NCI-H2107 (cell line): ENCODE data around the gene VAT1L.

ENCODE experiments used
- DNase-seq: peaks from one replicate; lab custom pipeline; 2025; lab: John Stamatoyannopoulos, UW

VAT1L gene

DNA sequence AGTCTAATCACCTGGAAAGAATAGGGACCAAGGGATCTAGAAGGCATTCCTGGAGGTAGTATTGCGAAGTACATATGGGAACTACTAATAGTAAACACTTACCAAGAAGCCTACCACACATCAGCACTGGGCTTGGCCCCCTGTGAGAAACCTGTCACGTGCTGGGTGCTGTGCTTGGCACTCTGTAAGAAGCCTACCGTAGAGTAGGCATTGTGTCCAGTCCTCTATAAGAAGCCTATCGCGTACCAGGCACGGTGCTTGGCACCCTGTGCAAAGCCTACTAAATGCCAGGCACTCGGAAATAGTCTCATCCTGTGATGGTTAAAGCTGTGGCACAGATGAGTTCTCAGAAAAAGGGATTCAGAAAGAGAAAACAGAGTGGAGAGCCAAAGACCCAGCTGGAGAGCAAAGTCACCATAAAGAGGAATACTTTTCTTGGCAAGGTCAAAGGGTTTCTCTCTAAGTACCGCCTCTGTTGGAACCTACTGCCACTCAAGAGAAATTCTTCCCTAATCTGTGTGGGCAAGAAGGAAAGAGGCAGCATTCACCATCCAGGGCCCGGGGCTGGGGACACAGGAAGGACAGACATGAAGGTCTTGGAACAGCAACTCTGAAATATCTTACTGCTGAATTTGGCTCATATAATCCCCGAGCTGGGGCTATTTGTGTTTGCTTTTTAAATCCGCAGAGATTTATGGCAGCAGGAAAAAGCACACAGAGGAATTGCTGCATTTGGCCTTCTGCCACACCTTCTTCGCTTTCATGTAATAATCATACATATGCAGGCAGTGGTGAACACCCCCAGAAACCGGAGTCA, 81.8 kb downstream of the VAT1L start:
- no peak for DNase-seq

DNA sequence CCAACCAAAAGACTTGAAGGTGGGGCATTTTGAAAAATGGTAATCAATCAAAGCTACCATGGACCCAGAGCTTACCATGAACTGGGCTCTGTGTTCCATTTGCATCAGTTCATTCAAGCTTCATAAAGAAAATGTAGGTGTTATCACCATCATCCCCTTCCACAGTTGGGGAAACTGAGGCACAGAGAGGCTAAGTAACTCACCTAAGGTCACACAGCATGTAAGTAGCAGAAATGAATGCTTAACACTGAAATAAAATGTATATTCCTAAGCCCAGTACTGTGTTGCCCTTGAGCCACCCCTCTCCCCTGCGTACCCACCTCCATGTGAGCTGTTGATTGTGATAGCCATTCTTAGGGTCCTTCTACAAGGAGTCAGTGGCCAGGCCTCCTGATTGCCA, 83.6 kb downstream of the VAT1L start:
- DNase-seq: no peak

DNA sequence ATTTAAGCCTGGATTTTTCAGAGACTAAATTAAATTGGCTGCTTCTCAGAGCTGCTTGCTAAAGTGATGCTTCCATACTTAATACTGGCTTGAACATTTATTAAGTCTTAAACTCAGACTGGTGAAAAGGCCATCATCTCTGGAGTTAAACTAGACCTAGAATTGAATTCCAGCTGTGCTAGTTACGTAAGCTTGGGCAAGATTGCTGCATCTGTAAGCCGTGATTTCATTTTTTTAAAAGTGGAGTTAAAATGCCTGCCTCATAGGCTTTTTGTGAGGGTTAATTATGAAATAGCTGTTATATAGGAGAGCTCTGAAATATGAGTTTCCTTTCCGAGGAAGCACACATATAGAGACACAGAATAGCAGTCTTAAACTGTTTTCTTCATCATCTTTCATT, 84.7 kb downstream of the VAT1L start:
- no peak for DNase-seq

DNA sequence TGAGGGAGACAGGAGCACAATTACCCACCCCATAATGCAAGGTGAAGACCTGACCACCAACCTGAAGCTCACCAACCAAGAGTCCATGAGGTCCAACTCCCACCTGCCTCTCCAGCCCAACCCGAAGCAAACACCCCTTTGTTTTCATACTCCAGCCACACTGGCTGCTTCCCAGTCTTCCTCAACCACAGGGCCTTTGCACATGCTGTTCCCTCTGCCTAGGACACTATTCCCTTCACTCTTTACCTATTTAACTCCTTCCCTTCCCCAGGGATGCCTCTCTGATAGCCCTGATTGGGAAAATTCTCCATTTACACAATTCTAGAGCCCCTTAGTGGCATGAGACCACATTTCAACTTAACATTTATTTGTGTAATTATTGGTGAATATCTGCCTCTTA, 86.0 kb downstream of the VAT1L start:
- DNase-seq: no peak

DNA sequence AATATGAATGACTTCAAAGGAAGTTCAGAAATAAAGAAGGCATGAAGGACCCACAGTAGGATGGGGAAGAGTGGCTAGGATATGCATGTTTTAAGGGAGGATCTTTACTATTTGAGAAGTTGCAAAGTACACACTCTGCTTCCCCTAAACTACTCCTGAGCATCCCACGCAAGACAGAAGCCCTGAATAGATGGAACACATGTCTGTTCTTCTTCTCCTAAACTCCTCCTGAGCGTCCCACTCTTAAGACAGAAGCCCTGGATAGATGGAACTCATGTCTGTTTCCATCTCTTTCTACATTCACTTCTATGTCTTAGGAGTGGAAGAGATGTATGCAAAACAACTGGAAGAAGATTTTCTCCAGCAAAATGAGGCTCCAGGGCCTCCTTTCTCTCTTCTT, 88.4 kb downstream of the VAT1L start:
- no peak for DNase-seq

DNA sequence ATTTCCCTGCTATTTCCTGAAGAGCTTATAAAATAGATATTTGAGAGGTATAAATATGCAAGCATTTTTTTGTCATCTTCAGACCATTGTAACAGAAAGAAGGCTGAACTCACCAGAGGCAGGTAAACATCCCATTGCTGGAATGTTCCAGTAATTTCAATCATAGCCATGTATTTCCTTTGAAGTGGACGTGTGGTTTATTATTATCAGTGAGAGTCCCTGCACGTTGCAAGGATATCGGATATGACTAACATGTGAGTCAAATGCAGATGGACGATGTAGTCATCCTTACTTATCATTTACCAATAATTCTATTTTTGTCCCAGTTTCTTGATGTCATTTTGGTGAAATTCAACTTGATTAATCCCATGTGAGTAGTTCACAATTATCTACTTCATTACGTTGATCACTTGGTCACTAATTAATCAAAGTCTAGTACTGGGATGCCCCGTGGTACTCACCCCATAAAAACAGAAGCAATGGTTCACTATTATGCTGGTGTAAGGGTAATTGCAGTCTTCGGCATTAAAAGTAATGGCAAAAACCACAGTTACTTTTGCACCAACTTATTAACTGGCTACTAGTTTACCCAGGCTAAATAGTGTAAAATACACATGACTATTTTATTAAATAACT, 89.5 kb downstream of the VAT1L start:
- DNase-seq: no peak

DNA sequence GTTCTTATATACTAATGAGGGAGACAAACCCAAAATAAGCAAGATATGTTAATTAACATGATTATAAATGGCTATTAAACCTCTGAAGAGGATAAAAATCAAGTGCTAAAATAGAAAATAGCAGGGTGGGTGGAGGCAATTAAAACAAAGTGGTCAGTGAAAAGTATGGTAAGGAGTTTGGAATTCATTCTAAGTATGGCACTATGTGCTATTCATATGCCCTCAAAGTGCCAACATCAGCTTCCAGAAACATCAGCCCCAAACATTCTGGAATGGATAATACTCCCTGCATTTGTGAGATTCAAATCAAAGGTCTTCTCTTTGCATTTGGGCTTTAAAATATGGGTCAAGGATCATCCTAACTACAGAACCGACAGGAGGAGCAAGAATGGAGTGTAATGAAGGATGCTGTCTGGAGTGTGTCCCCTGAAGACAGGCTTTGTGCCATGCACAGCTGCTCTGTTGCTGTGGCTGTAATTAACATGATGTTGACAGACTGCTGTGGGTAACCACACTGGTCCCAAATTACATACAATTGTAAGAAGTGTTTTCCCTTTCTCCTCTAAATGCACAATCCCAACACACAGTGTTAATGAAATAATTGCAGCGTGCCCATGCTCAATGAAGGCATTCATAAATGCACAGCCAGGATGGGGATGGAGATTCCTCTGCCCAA, 93.1 kb downstream of the VAT1L start:
- no peak for DNase-seq

DNA sequence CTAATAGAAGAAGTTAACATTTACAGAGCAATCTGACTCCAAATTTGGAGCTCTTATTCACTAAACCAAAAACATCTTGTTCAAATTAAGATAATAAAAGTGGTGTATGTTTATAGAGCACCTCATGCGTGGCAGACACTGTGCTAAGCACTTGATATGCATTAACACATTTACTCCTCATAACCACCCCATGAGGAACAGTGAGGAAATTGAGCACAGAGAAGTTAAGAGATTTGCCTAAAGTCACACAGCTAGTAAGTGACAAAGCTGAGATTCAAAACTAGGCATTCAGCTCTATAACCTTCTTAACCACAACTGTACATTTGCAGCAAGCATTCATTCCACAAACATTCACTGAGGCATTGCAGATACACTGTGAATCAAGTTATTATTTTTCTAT, 94.0 kb downstream of the VAT1L start:
- no peak for DNase-seq

DNA sequence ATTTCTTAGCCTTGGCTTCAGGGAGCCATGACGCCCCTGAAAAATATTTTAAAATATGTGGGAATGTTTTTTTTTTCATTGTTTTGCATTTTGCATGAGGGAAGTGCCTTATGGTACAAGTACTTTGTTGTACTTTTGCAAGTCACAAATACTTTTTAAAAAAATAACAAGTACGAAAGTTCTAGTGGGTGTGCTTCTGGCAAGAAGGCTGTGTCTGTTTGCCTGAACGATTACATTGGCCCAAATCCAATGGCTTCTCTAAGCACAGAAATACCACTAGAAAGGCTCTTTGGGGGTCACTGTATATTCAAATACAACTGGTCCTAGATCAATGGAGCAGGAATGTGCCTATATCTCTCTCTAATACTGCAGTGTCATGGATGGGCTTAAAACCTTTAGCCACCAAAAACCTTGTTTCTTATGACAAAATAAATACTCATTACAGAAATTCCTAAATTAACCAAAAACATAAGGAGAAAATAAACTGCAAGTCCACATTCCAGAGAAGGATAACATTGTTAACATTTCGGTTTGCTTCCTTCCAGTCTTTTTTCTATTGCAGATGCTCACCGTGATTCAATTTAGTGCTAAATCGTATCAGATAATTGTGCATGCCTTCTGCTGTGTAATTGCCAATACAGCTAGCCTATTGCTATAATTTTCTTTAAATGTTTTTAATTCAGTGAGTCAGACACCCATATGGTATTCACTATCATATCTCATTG, 97.4 kb downstream of the VAT1L start:
- DNase-seq: no peak

DNA sequence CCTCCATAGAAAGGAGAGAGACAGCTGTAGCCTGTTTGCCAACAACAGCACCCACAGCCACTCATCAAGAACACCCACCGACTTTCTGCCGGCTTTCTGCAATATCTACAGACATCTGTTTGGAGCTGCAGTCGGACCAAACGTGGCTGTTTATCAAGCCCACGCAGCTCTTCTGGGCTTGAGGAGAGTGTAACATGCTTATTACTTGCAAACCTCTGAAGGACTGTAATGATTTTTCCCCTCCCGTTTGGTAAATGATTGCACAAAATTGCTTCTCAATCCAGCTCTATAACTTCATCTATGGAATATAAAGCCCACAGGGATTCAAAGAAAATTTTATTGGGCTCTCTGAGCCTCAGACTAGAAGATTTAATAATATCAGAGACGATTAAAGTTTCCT, 100.5 kb downstream of the VAT1L start:
- DNase-seq: no peak

DNA sequence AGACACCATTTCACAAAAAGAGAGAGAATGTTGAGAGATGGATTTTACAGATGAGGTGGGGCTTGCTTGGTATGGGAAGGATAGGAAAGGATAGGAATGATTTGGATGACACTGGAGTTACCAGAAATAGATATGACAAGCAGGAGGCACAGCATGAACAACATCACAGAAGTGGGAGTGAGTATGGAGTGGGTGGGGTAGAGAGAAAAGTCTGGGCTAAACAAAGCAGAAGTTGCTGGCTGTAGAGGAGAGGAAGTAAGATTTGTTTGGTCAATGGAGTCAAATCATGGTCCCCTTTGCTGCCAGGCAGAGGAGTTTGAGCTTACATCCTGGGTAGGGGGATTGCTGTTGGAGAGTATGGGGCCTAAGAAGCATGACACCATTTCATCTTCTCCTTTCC, 101.7 kb downstream of the VAT1L start:
- no peak for DNase-seq

DNA sequence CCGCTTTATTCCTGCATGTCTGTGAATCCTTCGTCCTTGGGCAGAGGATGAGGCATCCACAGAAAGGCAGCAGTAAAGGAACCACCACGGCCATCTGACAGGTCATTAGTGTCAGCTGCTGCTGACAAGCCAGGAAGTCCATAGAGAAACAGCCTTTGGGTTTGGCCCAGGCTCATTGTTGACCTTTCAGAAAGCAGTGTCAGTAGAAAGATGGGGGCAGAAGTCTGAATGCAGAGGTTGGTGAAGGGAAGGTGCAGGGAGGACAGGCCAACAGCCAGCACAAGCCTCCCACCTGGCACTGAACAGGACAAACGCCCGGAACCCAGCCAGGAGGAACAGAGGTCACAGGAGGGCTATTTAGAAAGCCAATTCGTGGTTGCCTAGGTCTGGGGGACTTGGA, 105.8 kb downstream of the VAT1L start:
- DNase-seq: no peak

DNA sequence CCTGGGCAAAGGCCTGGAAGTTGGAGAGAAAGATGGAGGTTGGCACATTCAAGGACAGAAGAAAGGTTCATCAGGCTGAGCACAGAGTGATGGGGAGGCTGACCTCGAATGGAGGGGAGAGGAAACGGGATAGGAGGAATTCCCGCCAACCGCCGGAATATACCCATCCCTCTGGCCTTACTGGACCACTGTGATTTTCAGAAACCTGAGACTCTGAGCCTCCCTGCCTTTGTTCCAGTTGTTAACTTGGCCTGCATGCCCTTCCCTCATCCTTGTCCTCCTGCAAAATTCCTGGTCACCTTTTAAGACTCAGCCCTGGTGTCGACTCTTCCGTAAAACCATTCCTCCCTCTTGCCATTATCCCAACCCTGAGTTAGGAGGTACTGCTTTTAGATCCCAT, 107.6 kb downstream of the VAT1L start:
- no peak for DNase-seq

DNA sequence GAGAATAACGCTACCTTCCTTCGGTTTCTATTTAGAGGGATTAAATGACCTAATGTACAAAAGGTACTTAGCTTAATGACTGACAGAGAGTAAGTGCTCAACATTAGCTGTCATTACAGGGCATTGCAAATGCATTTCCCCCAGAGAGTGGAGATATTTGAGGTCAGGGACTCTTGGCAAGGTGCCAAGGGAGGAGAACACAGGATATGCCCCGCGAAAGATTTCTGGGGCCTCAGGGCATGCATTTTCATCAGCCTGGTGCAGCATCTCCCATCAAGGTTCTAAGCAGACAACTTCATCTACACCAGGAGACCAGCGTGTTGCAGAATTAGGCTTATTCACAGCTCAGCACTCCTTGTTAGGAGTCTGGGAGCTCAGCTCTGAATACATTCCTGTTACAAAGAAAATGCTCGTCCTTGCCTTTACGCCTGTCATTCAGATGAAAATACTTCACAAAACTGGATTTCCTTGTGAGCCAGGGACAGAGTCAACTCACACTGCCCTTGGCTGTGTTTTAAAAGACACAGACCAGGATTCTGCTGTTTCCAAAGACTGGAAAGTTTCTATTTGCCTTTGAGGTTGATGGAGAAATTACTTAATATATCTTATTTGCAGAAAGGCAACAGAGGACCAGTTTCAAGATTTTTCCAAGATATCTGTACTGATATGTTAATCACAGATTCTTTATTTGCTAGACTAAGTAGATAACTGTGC, 108.2 kb downstream of the VAT1L start:
- peak; percentile 33 for DNase-seq

DNA sequence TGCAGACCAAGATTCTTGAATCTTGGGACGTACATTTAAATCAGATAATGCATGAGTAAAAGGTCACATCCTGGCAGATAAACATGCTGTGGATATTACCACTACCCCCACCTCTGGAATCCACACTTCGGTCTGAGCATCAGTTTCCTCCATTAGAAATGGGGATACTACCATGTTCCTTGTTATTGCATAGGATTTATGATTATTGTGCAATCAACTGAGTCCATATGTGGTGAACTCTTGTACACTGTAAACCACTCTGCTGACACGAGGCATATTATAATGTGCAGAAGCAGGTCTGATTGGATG, 108.7 kb downstream of the VAT1L start:
- DNase-seq: no peak

DNA sequence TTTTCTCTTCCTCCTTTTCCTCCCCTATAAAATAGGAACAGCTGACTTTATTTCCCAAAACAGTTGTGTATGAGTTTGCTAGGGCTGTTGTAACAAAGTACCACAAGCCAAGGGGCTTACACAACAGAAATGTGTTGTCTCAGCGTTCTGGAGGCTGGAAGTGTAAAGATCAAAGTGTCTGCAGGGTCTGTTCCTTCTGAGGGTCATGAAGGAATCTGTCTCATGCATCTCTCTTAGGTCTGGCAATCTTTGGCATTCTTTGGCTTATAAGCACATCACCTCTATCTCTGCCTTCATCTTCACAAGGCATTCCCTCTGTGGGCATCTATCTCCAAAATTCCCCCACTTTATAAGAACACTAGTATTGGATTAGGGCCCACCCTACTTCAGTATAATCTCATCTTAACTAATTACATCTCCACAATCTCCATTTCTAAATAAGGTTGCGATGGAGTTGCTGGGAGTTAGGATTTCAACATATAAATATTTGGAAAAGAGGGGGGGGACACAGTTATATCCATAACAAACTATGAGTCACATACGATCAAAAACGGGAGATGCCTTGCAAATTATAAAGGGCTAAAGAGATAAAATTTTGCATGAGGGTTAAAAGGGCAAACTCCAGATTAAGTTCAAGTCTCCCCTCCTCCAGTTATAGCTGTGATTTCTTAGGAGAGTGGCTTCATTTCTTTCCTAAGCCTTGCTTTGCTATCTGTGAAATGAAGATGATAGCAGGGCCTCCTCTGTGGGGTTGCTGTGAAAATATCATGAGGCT, 109.7 kb downstream of the VAT1L start:
- DNase-seq: no peak

DNA sequence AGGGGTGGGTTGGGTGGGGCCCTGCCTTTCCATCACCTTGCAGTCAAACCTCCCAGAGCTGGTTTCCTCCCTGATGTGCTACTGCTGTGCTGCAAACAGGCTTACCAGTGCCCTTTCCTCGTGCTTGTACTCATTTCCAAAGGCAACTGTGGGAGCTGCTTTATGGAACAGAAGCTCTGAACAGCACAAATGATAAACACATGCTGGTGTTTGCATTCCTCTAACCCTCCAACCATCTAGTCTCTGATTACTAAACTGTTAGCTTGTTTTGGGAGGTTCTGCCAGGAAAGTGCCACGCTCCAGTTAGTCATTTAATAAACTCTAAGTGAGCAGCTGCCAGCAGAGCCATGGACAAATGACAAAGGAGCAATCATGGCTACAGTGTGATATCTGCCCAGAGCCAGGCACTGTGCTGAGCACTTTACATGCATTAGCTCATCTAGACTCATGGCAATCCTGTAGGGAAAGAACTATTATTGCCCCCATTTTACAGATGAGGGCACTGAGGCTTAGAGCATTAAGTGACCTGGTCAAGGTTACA, 110.4 kb downstream of the VAT1L start:
- no peak for DNase-seq

DNA sequence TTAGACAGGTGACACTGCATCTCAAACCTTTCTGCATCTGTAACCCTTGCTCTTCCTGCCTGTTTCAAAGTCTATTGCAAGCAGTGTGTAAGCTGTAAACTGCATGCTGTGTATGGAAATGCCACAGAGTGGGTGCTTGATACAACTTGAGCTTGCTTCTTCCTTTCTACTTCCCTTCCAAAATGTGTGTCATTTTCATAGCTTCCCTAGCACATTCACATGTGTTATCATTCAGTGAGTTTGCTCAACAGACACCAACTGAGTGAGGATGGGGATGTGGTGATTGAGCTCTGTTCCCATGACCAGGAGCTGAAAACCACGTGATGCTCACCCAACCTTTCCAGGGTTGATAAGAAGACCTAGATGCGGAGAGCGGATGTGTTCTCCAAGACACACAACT, 111.1 kb downstream of the VAT1L start:
- DNase-seq: no peak

DNA sequence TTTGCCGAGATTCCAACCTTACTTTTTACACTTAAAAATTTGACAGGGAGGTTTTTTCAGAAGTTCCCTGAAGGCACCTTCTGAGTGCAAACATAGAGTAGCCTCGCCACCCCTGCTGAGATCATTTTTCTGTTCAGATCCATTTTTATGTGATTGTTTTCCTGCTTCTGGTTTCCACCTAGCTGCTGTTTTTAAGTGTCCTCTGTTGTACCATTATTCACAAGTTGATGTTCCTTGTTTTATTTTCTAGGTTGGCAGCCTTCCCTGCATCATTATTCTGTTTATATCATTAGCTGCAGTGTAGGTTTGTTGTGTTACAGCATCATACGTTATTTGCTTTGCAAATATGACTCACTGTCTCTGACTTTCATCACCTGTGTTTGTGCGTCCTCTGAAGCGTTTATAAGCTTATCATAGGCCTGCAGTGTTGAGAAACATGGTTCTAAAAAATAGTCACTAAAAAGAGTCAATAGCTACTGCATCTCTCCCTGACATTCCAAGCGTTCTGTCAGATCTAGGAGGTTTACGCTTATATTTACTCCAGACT, 117.1 kb downstream of the VAT1L start:
- no peak for DNase-seq

DNA sequence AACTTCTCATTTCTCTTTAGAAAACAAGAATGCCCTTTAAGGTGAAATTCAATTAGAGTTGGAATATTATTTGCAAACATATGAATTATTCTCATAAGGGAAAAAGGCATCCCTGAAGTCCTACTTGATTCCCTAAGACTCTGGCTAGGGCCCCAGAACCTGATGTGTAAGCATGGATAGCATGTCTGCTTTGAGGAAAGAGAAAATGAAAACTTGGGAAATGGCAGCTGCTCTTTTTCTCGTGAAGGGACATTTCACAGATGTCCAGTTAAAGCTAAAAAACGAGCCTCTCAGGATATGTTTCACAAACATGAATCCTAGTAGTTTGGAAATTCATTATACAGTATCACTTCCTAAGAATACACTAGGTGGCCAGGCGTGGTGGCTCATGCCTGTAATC, 121.7 kb downstream of the VAT1L start:
- DNase-seq: no peak

DNA sequence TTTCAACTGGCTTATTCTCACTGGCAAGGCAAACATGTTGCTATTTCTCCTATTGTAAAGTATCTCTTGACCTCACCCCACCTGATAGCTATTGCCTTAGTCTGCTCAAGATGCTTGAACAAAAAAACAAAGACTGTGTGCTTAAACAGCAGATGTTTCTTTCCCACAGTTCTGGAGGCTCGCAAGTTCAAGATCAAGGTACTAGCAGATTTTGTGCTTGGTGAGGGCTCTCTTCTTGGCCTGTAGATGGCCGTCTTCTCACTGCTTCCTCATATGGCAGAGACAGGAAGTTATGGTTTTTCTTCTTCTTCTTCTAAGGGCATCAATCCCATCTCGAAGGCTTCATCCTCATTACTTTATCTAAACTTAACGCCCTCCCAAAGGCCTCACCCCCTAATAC, 124.3 kb downstream of the VAT1L start:
- no peak for DNase-seq
